Astrocyte (in vitro differentiated cells and primary cell): ENCODE results near the gene RPL37A.

Experiments
- EZH2 ChIP-seq: IDR thresholded peaks from 2 replicates; pipeline ENCODE4 v1.6.1; 2012; ENCODE audit warnings: mild to moderate bottlenecking, low read length, inconsistent platforms; ENCODE audit not compliant: insufficient read depth
- TF ChIP-seq, protein P1 (sequence below): IDR thresholded peaks from 2 replicates; pipeline ENCODE4 v1.5.1; 2011; ENCODE audit warnings: low read depth, mild to moderate bottlenecking, inconsistent platforms, low read length, moderate library complexity; ENCODE audit not compliant: insufficient read depth

DNA sequence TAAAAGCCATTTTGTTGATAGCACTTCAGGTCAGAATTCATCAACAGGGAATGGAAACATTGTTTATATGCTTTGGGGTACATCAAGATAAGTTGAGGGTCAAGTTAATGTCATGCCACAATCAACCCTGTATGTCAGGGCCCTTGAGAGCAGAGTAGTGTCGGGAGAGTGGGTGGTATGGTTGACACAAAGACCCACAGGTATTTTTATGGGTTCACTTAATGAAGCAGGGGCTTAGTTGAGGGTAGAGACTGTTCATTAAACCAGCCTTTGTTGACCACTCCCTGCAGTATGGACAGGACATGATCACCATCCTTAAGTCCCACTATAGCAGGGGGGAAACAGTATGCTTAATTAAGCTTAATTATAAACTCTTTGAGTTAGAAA lies 5.7 kb downstream of the RPL37A start:
- TF ChIP-seq, protein P1, sequence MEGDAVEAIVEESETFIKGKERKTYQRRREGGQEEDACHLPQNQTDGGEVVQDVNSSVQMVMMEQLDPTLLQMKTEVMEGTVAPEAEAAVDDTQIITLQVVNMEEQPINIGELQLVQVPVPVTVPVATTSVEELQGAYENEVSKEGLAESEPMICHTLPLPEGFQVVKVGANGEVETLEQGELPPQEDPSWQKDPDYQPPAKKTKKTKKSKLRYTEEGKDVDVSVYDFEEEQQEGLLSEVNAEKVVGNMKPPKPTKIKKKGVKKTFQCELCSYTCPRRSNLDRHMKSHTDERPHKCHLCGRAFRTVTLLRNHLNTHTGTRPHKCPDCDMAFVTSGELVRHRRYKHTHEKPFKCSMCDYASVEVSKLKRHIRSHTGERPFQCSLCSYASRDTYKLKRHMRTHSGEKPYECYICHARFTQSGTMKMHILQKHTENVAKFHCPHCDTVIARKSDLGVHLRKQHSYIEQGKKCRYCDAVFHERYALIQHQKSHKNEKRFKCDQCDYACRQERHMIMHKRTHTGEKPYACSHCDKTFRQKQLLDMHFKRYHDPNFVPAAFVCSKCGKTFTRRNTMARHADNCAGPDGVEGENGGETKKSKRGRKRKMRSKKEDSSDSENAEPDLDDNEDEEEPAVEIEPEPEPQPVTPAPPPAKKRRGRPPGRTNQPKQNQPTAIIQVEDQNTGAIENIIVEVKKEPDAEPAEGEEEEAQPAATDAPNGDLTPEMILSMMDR, result no peak
- no peak for TF ChIP-seq EZH2
